Panc1 (cell line): ENCODE data around the gene TRIM28. TPM values are rescaled to one million over a fixed set of nuclear protein-coding genes. Genes with fewer than 3 reads are reported as not detected.
"Not testable (repeated sequence)": the region's sequence is repeated elsewhere in the genome, so short reads cannot be mapped to it uniquely, and the experiment has no call there.

Experiments used
- ATAC-seq: fragments of 200-7000 bp; cut with Tn5 transposase; 2 replicates; pipeline ENCODE4 v1.9.1; 2020; ENCODE audit warnings: mild to moderate bottlenecking, moderate library complexity
- BruUV-seq: library from RNA; stranded (reverse); fragments of 400-500 nt; replicated peaks from 2 replicates; lab custom pipeline; 2021; lab: Mats Ljungman, UMichigan
- CTCF ChIA-PET: fragments of 300-600 bp; sonication (Branson Sonifier 250); formaldehyde crosslinking; loops from one replicate; lab custom pipeline; 2022; ENCODE audit warnings: antibody characterized with exemption; lab: Charles Lee
- POLR2A ChIA-PET: fragments of 300-600 bp; sonication (Branson Sonifier 250); formaldehyde crosslinking; loops from one replicate; lab custom pipeline; 2022; ENCODE audit warnings: antibody characterized with exemption; lab: Charles Lee
- DNase-seq: peaks from one replicate; pipeline ENCODE4 v3.0.0-alpha.2; 2010; ENCODE audit warnings: low read depth, low spot score
- H3K27ac ChIP-seq: 2 replicates; pipeline ENCODE4 v1.5.1; 2011; ENCODE audit warnings: mild to moderate bottlenecking, low read length, inconsistent platforms
- H3K27me3 ChIP-seq: fragments of 200-500 bp; sonication (Bioruptor generic); 2 replicates; pipeline ENCODE4 v1.6.0; 2014; ENCODE audit warnings: low read length, inconsistent platforms; ENCODE audit not compliant: control insufficient read depth, insufficient read depth
- H3K36me3 ChIP-seq: fragments of 200-500 bp; sonication (Bioruptor generic); 2 replicates; pipeline ENCODE4 v1.5.1; 2014; ENCODE audit warnings: inconsistent platforms, mild to moderate bottlenecking, low read length, moderate library complexity; ENCODE audit not compliant: control insufficient read depth, insufficient read depth
- H3K4me1 ChIP-seq: 2 replicates; pipeline ENCODE4 v1.5.1; 2011; ENCODE audit warnings: inconsistent platforms, mild to moderate bottlenecking, low read length, moderate library complexity; ENCODE audit not compliant: control insufficient read depth, insufficient read depth
- H3K4me3 ChIP-seq, 2 experiments: 2 replicates each; pipeline ENCODE4 v1.5.1; 2011 to 2012; ENCODE audit warnings: low read depth in 2 of 2, low read length in 2 of 2, mild to moderate bottlenecking in 2 of 2, inconsistent platforms in 1 of 2, moderate library complexity in 1 of 2
- H3K9me3 ChIP-seq: fragments of 200-500 bp; sonication (Bioruptor generic); 2 replicates; pipeline ENCODE4 v1.5.1; 2014; ENCODE audit warnings: low read depth, mild to moderate bottlenecking, inconsistent platforms, low read length, moderate library complexity; ENCODE audit not compliant: control insufficient read depth, insufficient read depth
- CTCF ChIP-seq: fragments of 450-650 bp; IDR thresholded peaks from 2 replicates; pipeline ENCODE4 v1.5.1; 2017; ENCODE audit warnings: mild to moderate bottlenecking
- POLR2AphosphoS5 ChIP-seq: IDR thresholded peaks from 2 replicates; pipeline ENCODE4 v1.6.1; 2012; ENCODE audit warnings: mild to moderate bottlenecking, low read depth, low read length, moderate library complexity
- REST ChIP-seq, 2 experiments: IDR thresholded peaks; 2 replicates each; pipeline ENCODE4 v1.6.1; 2011 to 2012; ENCODE audit warnings: low read depth in 2 of 2, control low read depth in 1 of 2, low read length in 1 of 2, mild to moderate bottlenecking in 1 of 2, moderate library complexity in 1 of 2; ENCODE audit not compliant: insufficient read depth in 1 of 2
- SIN3A ChIP-seq: IDR thresholded peaks from 2 replicates; pipeline ENCODE4 v1.6.1; 2012; ENCODE audit warnings: low read depth, mild to moderate bottlenecking, low read length, moderate library complexity, borderline replicate concordance; ENCODE audit not compliant: insufficient read depth
- TCF7L2 ChIP-seq: IDR thresholded peaks from 2 replicates; pipeline ENCODE4 v1.6.1; 2011; ENCODE audit warnings: mild to moderate bottlenecking, low read depth, low read length, inconsistent platforms
- in situ Hi-C: cut with HindIII; loops from 2 replicates; pipeline ENCODE4 v1.10.0; 2016; ENCODE audit warnings: low sequenced_read_pairs, low pct_unique_long_range_greater_than_20kb
- intact Hi-C: fragments of 100-400 bp; cut with micrococcal nuclease; formaldehyde crosslinking; loops from one replicate; pipeline ENCODE4 v1.10.0; 2022; ENCODE audit not compliant: unreplicated experiment
- total RNA-seq: library from RNA; stranded (reverse); gene quantifications from one replicate; pipeline ENCODE4 v1.2.1, GENCODE V29; 2021; ENCODE audit not compliant: unreplicated experiment

Gene TRIM28
- total RNA-seq, 1 experiment from 2014 or later, result 767 TPM

GRCh38 chr19:58573658-58574164 lies 29.8 kb downstream of the TRIM28 start:
- H3K4me1 ChIP-seq, result peaks cover 7% of the 10 kb centered on the region
- ATAC-seq, result no peak
- in situ Hi-C loops (no loop called here), intact Hi-C loops (no loop called here)
- POLR2A ChIA-PET, result interaction anchor here (0.6 to 0.7 kb wide), 2 partner anchors 17 to 36 kb away, joined by 7 read pairs; no protein-coding TSS in a partner anchor
- no peaks in the 10 kb centered on the region for H3K36me3 ChIP-seq
- BruUV-seq, result TSS peak; percentile 79
- no peaks in the 10 kb centered on the region for H3K9me3 ChIP-seq
- DNase-seq, result no peak
- CTCF ChIA-PET, result no interaction called here
- no peak; the same call in 1 of the 2 replicates for TF ChIP-seq SIN3A
- TF ChIP-seq TCF7L2, result no peak
- TF ChIP-seq CTCF, result no peak
- TF ChIP-seq POLR2AphosphoS5, result no peak
- TF ChIP-seq REST (IDR thresholded peaks at IDR 0.05; ENCODE audit: insufficient read depth in 1 of 2, low read depth in 2 of 2, low read length in 1 of 2), result no peak
- no peaks in the 10 kb centered on the region for H3K27me3 ChIP-seq
- H3K4me3 ChIP-seq, result peak overlapping the region; percentile 64 to 89
- peak overlapping the region; percentile 90 for H3K27ac ChIP-seq

GRCh38 chr19:58575183-58576041 lies 31.5 kb downstream of the TRIM28 start:
- in situ Hi-C loops (no loop called here), intact Hi-C loops (no loop called here)
- peak; percentile 74 for DNase-seq
- ChIA-PET CTCF (interaction anchor here (0.7 to 0.9 kb wide), 2 partner anchors 9 to 21 kb away, joined by 4 to 5 read pairs; no protein-coding TSS in a partner anchor), POLR2A (interaction anchor here (0.6 to 1.3 kb wide), 6 partner anchors 16 to 354 kb away, joined by 3 to 8 read pairs (median 4); no protein-coding TSS in a partner anchor)
- H3K27me3 ChIP-seq, result no peaks in the 10 kb centered on the region
- peak overlapping the region; percentile 64 to 89 for H3K4me3 ChIP-seq
- H3K27ac ChIP-seq, result peak overlapping the region; percentile 90
- peaks cover 7% of the 10 kb centered on the region for H3K4me1 ChIP-seq
- BruUV-seq, result TSS peak; percentile 68
- no peaks in the 10 kb centered on the region for H3K36me3 ChIP-seq
- ATAC-seq, result peak; percentile 78
- H3K9me3 ChIP-seq, result no peaks in the 10 kb centered on the region
- TF ChIP-seq CTCF (no peak), TCF7L2 (no peak; the same call in 1 of the 2 replicates), POLR2AphosphoS5 (peak; percentile 97), REST (IDR thresholded peaks at IDR 0.05; ENCODE audit: insufficient read depth in 1 of 2, low read depth in 2 of 2, low read length in 1 of 2) (peak in 1 of 2 experiments; percentile 50; a peak in 1 of 4 replicates), SIN3A (peak; percentile 62; the same call in 1 of the 2 replicates)

GRCh38 chr19:58577581-58577980 lies 33.7 kb downstream of the TRIM28 start:
- POLR2A ChIA-PET, intact Hi-C loops: not testable (repeated sequence)

More at GRCh38 chr19:58577581-58577980, 33.7 kb downstream of the TRIM28 start:
- H3K27ac ChIP-seq, BruUV-seq, ATAC-seq, H3K4me1 ChIP-seq, H3K27me3 ChIP-seq, H3K9me3 ChIP-seq, in situ Hi-C loops, H3K36me3 ChIP-seq, H3K4me3 ChIP-seq, CTCF ChIA-PET, DNase-seq: not testable (repeated sequence)
